OCI-LY3 (cell line): ENCODE measurements around the gene FHOD3.

Experiments used
- H2AFZ ChIP-seq: fragments of 200-600, 300-600 bp; shearing (Covaris generic); 2 replicates; pipeline ENCODE4 v1.6.0; 2014; ENCODE audit warnings: antibody characterized with exemption, low read depth, low read length
- H3K27ac ChIP-seq: fragments of 200-600, 300-600 bp; sonication (generic); 2 replicates; pipeline ENCODE4 v1.5.1; 2014; ENCODE audit warnings: mild to moderate bottlenecking, low read length, moderate library complexity, mixed read lengths
- H3K27me3 ChIP-seq: fragments of 200-600, 300-600 bp; sonication (generic); 2 replicates; pipeline ENCODE4 v1.6.1; 2014; ENCODE audit warnings: low read depth, low read length, mixed read lengths
- H3K36me3 ChIP-seq: fragments of 200-600, 300-600 bp; sonication (generic); replicated peaks from 2 replicates; pipeline ENCODE3; 2014; ENCODE audit warnings: low read depth, low read length, mixed read lengths
- H3K4me1 ChIP-seq: fragments of 300-600, 200-600 bp; sonication (generic); 2 replicates; pipeline ENCODE4 v1.6.1; 2014; ENCODE audit warnings: low read length, mixed read lengths
- H3K4me2 ChIP-seq: fragments of 200-600, 300-600 bp; sonication (generic); 2 replicates; pipeline ENCODE4 v1.6.1; 2014; ENCODE audit warnings: low read length, mixed read lengths
- H3K4me3 ChIP-seq: fragments of 300-600, 200-600 bp; sonication (generic); 2 replicates; pipeline ENCODE4 v1.5.1; 2014; ENCODE audit warnings: antibody characterized with exemption, mild to moderate bottlenecking, low read length, moderate library complexity
- H3K79me2 ChIP-seq: fragments of 300-600, 200-600 bp; shearing (Covaris generic); 2 replicates; pipeline ENCODE4 v1.6.1; 2014; ENCODE audit warnings: mild to moderate bottlenecking, low read length, mixed read lengths
- H3K9ac ChIP-seq: fragments of 300-600, 200-600 bp; shearing (Covaris generic); 2 replicates; pipeline ENCODE4 v1.6.0; 2014; ENCODE audit warnings: mild to moderate bottlenecking, low read length, moderate library complexity
- H3K9me3 ChIP-seq: fragments of 200-600, 300-600 bp; shearing (Covaris generic); 2 replicates; pipeline ENCODE4 v1.6.1; 2014; ENCODE audit warnings: low read length, mixed read lengths; ENCODE audit not compliant: insufficient read depth
- H4K20me1 ChIP-seq: fragments of 200-600, 300-600 bp; sonication (generic); 2 replicates; pipeline ENCODE4 v1.6.1; 2016; ENCODE audit warnings: low read length, mixed read lengths; ENCODE audit not compliant: insufficient read depth
- CTCF ChIP-seq: fragments of 200-600, 300-600 bp; sonication (generic); IDR thresholded peaks from 2 replicates; pipeline ENCODE4 v1.5.1; 2014; ENCODE audit warnings: antibody characterized with exemption, low read length, low read depth
- EZH2phosphoT487 ChIP-seq: fragments of 200-600 bp; shearing (Covaris generic); IDR thresholded peaks from 2 replicates; pipeline ENCODE4 v1.6.1; 2018; ENCODE audit warnings: antibody characterized with exemption, mixed run types, low read depth

FHOD3 gene

GRCh38 chr18:36649205-36649604, 351.7 kb downstream of the FHOD3 start:
- Histone ChIP-seq H3K4me2 (no peak overlapping the region), H3K9ac (no peak overlapping the region), H4K20me1 (no peaks in the 10 kb centered on the region), H3K4me1 (no peaks in the 10 kb centered on the region), H3K36me3 (no peaks in the 10 kb centered on the region), H3K27ac (no peak overlapping the region), H3K27me3 (peaks cover 47% of the 10 kb centered on the region), H2AFZ (no peak overlapping the region), H3K9me3 (no peaks in the 10 kb centered on the region), H3K79me2 (no peaks in the 10 kb centered on the region), H3K4me3 (no peak overlapping the region)
- TF ChIP-seq EZH2phosphoT487 = no peak
- TF ChIP-seq CTCF = no peak

- H3K27me3 ChIP-seq = peaks cover 51% of the 10 kb centered on the region
- TF ChIP-seq EZH2phosphoT487 (no peak), CTCF (no peak)
- H3K4me3 ChIP-seq = no peak overlapping the region
- no peak overlapping the region for H3K9ac ChIP-seq
- no peak overlapping the region for H3K27ac ChIP-seq
- H3K79me2 ChIP-seq = no peaks in the 10 kb centered on the region
- no peaks in the 10 kb centered on the region for H3K4me1 ChIP-seq
- H3K36me3 ChIP-seq = no peaks in the 10 kb centered on the region
- H3K4me2 ChIP-seq = no peak overlapping the region
- H4K20me1 ChIP-seq = no peaks in the 10 kb centered on the region
- H3K9me3 ChIP-seq = no peaks in the 10 kb centered on the region
- H2AFZ ChIP-seq = no peak overlapping the region
Observed at GRCh38 chr18:36650266-36650665, 352.8 kb downstream of the FHOD3 start.

GRCh38 chr18:36650906-36651305, 353.4 kb downstream of the FHOD3 start:
- H4K20me1 ChIP-seq = no peaks in the 10 kb centered on the region
- TF ChIP-seq EZH2phosphoT487 (no peak), CTCF (no peak)
- no peaks in the 10 kb centered on the region for H3K36me3 ChIP-seq
- H3K79me2 ChIP-seq = no peaks in the 10 kb centered on the region
- H2AFZ ChIP-seq = no peak overlapping the region
- no peak overlapping the region for H3K4me2 ChIP-seq
- no peak overlapping the region for H3K9ac ChIP-seq
- no peak overlapping the region for H3K4me3 ChIP-seq
- peaks cover 56% of the 10 kb centered on the region for H3K27me3 ChIP-seq
- H3K9me3 ChIP-seq = no peaks in the 10 kb centered on the region
- H3K4me1 ChIP-seq = no peaks in the 10 kb centered on the region
- no peak overlapping the region for H3K27ac ChIP-seq

- peaks cover 59% of the 10 kb centered on the region for H3K27me3 ChIP-seq
Observed at GRCh38 chr18:36652503-36652902, 355.0 kb downstream of the FHOD3 start.

More at GRCh38 chr18:36652503-36652902, 355.0 kb downstream of the FHOD3 start:
- H3K36me3 ChIP-seq = no peaks in the 10 kb centered on the region
- H3K27ac ChIP-seq = no peak overlapping the region
- no peaks in the 10 kb centered on the region for H3K9me3 ChIP-seq
- no peak overlapping the region for H3K4me3 ChIP-seq
- H3K4me2 ChIP-seq = no peak overlapping the region
- H3K4me1 ChIP-seq = no peaks in the 10 kb centered on the region
- H3K9ac ChIP-seq = no peak overlapping the region
- no peaks in the 10 kb centered on the region for H3K79me2 ChIP-seq
- no peak overlapping the region for H2AFZ ChIP-seq
- H4K20me1 ChIP-seq = no peaks in the 10 kb centered on the region
- no peak for TF ChIP-seq CTCF
- no peak for TF ChIP-seq EZH2phosphoT487
